ENCODE measurements around the gene ZNF554. TPM values are rescaled to one million over a fixed set of nuclear protein-coding genes. Genes with fewer than 3 reads are reported as not detected.

The ZNF554 gene
- total RNA-seq, 1 donor from 2014 or later: 4.2 TPM

DNA sequence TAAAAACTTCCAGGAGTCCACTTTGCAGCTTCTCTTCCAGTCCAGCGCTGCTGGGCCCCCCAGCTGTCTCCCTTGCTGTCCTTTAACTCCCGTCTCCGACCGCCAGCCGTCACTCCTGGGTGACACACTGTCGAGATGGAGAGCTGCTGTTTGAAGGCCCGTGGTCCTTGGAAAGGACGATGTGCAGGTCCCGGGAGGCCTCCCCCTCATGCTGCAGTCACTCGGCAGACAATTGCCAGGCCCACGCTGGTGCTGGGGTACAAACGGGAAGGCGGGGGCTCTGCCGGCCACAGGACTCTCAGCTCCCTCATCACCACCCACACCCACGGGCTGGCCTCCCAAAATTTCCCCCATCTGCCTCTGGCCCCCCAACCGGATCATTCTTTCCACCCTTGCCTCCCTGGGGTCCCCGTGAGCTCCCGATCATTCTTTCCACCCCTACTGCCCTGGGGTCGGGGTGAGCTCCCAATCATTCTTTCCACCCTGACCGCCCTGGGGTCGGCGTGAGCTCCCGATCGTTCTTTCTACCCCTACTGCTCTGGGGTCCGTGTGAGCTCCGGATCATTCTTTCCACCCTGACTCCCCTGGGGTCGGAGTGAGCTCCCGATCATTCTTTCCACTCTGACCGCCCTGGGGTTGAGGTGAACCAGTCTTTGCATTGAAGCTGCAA lies 16.0 kb upstream of the ZNF554 start:
- no peak overlapping the region for H3K27ac ChIP-seq
- no peaks in the 10 kb centered on the region for H3K4me1 ChIP-seq
- TF ChIP-seq, protein P1, sequence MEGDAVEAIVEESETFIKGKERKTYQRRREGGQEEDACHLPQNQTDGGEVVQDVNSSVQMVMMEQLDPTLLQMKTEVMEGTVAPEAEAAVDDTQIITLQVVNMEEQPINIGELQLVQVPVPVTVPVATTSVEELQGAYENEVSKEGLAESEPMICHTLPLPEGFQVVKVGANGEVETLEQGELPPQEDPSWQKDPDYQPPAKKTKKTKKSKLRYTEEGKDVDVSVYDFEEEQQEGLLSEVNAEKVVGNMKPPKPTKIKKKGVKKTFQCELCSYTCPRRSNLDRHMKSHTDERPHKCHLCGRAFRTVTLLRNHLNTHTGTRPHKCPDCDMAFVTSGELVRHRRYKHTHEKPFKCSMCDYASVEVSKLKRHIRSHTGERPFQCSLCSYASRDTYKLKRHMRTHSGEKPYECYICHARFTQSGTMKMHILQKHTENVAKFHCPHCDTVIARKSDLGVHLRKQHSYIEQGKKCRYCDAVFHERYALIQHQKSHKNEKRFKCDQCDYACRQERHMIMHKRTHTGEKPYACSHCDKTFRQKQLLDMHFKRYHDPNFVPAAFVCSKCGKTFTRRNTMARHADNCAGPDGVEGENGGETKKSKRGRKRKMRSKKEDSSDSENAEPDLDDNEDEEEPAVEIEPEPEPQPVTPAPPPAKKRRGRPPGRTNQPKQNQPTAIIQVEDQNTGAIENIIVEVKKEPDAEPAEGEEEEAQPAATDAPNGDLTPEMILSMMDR (IDR thresholded peaks at IDR 0.05): no peak
- H3K36me3 ChIP-seq: peaks cover 59% of the 10 kb centered on the region
- intact Hi-C loops (cut with DNase I): no loop called here
- H3K4me3 ChIP-seq: no peak overlapping the region
- ATAC-seq (no peak), DNase-seq (no peak)
- no peaks in the 10 kb centered on the region for H3K27me3 ChIP-seq (ENCODE audit: low read depth)
- H3K9me3 ChIP-seq: no peaks in the 10 kb centered on the region

DNA sequence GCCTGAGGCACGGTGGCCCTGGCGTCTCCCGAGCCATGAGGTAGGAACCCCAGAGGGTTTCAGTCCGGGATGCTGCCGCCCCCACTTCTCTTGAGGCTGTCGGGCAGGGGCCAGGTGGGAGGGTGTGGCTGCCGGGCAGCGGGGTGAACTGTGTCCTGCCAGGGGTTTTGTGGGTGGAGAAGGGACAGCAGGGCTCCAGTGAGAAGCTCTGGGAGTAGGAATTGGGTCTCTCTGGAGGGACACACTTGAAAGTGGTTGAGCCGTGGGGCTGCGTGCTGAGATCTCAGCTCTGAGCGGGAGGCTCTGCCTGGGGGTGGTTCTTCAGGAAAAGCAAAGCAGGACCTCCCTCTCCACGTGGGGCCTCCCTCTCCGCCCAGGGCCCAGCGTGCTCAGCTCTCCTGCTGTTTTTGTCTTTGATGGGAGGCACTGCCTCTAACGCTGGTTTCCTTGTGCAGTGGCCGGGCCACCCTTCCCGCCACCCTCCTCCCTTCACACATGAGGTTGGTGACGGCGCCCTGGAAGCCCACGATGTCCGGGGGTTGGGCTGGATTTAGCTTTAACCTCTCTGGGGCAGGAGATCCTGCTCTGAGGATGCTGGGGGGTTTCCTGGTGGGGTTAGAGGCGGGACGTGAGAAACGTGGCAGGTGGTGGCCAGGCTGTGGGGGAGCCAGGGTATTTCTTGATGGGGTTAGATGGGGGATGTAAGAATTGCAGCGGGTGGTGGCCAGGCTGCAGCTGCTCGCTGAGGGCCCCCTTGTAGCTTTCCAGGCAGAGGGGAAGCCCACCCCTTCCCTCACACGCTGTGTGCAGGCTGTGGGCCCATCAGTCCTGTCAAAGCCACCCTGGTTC lies 15.3 kb upstream of the ZNF554 start:
- Histone ChIP-seq H3K36me3 (peaks cover 60% of the 10 kb centered on the region), H3K27me3 (ENCODE audit: low read depth) (no peaks in the 10 kb centered on the region), H3K4me3 (no peak overlapping the region), H3K9me3 (no peaks in the 10 kb centered on the region), H3K27ac (no peak overlapping the region), H3K4me1 (no peaks in the 10 kb centered on the region)
- TF ChIP-seq, protein P1 (IDR thresholded peaks at IDR 0.05): no peak
- DNase-seq (no peak), ATAC-seq (no peak)
- intact Hi-C loops (cut with DNase I): no loop called here

DNA sequence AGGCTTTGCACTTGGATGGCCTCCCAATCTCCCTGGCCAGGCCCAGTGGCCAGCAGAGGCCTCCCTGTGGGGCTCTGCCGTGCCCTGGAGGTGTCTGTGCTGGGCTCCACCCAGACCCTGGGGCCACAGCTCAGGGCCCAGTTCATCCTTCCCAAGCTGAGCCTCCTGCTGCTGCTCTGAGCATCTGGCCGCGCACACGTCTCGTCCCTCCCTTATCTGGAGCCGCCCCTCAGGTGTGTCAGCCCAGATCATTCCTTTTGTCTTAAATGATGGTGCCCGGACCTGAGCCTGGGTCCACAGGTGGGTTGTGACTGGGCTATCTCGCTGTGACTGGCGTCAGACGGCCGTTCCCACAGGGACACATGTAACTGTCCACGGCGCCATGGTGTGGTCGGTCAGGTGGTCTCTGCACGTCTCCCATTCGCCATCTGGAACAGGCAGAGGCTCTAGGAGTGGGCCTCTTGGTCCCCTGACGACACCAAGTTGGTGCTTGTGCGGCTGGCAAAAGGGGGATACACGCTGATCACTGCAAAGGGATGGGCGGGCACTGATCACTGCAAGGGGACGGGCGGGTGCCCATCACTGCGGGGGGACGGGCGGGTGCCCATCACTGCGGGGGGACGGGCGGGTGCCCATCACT lies 14.3 kb upstream of the ZNF554 start:
- DNase-seq (no peak), ATAC-seq (no peak)
- peaks cover 59% of the 10 kb centered on the region for H3K36me3 ChIP-seq
- no peaks in the 10 kb centered on the region for H3K9me3 ChIP-seq
- no peak overlapping the region for H3K4me3 ChIP-seq
- H3K4me1 ChIP-seq: no peaks in the 10 kb centered on the region
- no peak overlapping the region for H3K27ac ChIP-seq
- TF ChIP-seq, protein P1 (IDR thresholded peaks at IDR 0.05): no peak
- H3K27me3 ChIP-seq (ENCODE audit: low read depth): no peaks in the 10 kb centered on the region
- intact Hi-C loops (cut with DNase I): no loop called here

DNA sequence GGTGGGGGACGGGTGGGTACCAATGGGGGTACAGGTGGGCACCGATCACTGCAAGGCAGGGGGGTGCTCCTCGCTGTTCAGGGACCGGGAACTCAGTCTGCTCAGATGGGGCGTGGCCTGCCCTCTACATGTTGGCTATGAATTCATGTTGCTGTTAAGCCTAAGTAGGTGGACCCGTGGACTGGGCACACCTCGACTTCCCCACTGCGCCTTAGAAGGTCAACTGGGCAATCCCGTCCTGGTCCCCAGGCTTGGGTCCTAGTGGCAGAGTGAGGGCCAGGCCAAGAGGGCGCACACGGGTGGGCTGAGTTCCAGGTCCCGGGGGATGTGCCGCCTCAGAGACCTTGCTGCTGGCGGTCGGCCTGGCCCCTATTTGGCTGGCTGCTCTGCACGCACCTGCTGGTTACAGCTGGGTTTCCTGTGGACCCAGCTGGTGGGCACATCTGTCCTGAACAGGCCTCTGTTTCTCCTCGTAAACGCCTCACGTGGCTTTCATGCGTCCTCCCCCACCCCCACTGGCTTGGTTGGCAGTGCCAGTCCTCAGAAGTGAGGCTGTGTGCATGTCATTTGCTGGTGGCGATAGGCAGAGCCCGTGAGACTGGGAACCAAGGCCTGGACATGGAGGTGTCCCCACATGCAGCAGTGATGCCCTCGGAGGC lies 13.5 kb upstream of the ZNF554 start:
- intact Hi-C loops (cut with DNase I): no loop called here
- H3K27me3 ChIP-seq (ENCODE audit: low read depth): no peaks in the 10 kb centered on the region
- H3K4me1 ChIP-seq: no peaks in the 10 kb centered on the region
- H3K36me3 ChIP-seq: peaks cover 58% of the 10 kb centered on the region
- H3K4me3 ChIP-seq: no peak overlapping the region
- ATAC-seq (no peak), DNase-seq (no peak)
- TF ChIP-seq, protein P1 (IDR thresholded peaks at IDR 0.05): no peak
- no peak overlapping the region for H3K27ac ChIP-seq
- H3K9me3 ChIP-seq: no peaks in the 10 kb centered on the region

DNA sequence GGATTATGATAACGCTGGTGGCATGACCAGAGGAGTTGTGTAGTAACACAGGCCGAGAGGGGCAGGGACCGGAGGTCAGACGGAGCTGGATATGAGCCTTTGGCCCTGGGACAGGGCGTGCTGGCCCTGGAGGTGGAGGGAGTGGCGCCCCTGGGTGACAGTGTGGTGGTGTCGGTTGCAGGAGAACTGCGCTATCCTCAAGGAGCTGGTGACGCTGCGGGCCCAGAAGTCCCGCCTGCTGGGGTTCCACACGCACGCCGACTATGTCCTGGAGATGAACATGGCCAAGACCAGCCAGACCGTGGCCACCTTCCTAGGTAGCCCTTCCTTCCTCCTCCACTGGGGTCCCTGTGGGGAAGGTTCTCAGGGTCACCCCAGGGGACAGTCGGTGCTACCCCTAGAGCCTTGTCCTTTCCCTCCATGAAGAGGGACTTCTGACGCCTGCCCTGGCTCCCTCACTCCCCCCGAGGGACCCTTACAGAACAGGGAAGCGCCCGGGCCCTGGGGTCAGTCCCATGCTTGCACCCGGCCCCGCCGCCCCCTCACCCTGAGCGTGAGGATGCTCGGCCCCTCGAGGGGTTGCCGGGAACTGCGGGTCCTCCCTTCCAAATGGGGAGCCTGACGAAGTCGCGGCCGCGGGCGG lies 12.8 kb upstream of the ZNF554 start:
- intact Hi-C loops (cut with DNase I): no loop called here
- H3K36me3 ChIP-seq: peaks cover 51% of the 10 kb centered on the region

More for the DNA sequence above, 12.8 kb upstream of the ZNF554 start:
- Histone ChIP-seq H3K4me3 (no peak overlapping the region), H3K27ac (no peak overlapping the region), H3K9me3 (no peaks in the 10 kb centered on the region), H3K27me3 (ENCODE audit: low read depth) (no peaks in the 10 kb centered on the region), H3K4me1 (no peaks in the 10 kb centered on the region)
- TF ChIP-seq, protein P1 (IDR thresholded peaks at IDR 0.05): no peak
- ATAC-seq (no peak), DNase-seq (no peak)

Data from lower lobe of right lung (tissue), 2 donors.